ENCODE data around the gene NDUFV3.
A peak's percentile ranks its signal among the peaks of the same experiment; 100 is the strongest.
"Not testable (repeated sequence)": the region's sequence is repeated elsewhere in the genome, so short reads cannot be mapped to it uniquely, and the experiment has no call there.

Gene NDUFV3

DNA sequence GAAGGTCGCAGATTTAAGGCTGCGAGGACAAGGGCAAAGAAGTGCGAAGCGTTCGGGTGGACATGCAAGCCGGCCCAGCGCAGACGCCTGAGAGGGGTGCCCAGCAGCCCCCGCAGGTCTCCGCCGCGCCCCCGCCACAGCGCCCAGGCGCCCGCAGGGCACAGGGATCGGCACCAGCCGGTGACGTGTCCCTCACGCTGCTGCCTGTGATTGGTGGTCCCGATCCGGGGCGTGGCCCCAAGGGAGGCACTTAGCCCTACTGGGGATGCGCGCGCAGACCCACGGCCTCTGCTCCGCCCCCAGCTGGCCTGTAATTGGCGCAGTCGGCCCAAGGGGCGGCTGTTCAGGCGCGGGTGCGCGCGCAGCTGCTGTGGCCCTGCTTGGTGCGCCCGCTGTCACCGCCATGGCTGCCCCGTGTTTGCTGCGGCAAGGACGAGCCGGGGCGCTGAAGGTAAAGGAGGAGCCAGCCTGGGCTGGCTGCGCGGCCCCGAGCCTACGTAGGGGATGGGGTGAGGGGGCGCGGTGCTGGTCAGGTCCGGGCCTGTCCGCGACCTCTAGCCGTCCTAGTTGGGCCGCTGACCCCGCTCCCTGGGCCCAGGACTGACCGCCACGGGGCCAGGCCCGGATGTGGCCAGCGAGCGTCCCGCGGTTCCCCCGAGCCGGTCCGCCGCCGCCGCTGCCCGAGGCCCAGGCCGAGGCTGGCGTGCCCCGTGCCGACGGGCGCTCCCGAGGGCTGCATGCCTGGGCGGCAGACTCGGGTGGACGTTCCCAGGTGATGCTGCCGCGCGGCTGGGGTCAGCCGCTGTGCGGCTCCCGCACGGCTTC is at the start of gene NDUFV3:
NDUFV3 (plus strand) TSS at position 379 of the 825 bp plus-strand sequence; CDS start at position 404, 25 bp downstream.
- no peaks in the 10 kb centered on the region for H3K36me3 ChIP-seq (ENCODE audit: control insufficient read depth, insufficient read depth, low read length)
- no peaks in the 10 kb centered on the region for H3K27me3 ChIP-seq (ENCODE audit: control insufficient read depth, insufficient read depth, low read length)
- peak within 1 kb of the TSS; percentile 91 for H3K4me3 ChIP-seq (ENCODE audit: low read length)
- peak within 1 kb of the TSS; percentile 97 for H3K27ac ChIP-seq (ENCODE audit: low read depth, low read length)
- H3K9ac ChIP-seq (ENCODE audit: low read length): peak within 1 kb of the TSS; percentile 96
- H3K4me1 ChIP-seq (ENCODE audit: control insufficient read depth, insufficient read depth, low read length): no peaks in the 10 kb centered on the region

DNA sequence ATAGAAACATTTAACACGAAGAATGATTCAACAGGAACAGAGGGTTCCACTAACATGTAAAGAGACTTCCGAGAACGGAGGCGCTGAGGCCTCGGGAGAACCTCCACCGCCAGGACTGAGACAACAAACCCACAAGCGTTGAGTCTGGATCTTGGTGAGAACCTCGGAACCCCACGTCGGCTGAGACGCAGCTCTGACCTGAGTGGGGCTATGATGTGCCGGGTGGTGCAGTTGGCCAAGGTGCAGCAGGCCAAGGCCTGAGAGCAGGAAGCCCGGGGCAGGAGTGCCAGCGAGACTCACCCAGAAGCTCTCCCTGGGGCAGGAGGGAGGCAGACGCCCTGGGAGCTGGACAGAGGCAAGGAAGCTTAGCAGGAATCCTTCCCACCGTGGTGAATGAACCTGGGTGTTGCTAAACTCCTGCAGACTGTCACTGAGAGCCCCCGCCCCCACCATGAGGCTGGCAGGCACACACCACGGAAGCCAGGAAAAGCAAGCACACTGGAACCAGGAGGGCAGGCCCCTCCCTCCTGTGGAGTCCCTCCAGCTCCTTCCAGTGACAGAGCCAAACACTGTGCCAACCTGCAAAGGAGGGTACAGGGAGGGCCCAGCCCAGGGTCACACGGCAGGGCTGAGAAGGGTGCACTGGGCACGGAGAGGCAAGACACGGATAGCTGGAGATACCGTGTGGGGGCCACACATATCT is 48.5 kb upstream of the NDUFV3 start:
- no peaks in the 10 kb centered on the region for H3K27me3 ChIP-seq (ENCODE audit: control insufficient read depth, insufficient read depth, low read length)
- H3K4me3 ChIP-seq (ENCODE audit: low read length): no peak overlapping the region
- peaks cover 20% of the 10 kb centered on the region for H3K36me3 ChIP-seq (ENCODE audit: control insufficient read depth, insufficient read depth, low read length)
- no peak overlapping the region for H3K9ac ChIP-seq (ENCODE audit: low read length)
- H3K4me1 ChIP-seq (ENCODE audit: control insufficient read depth, insufficient read depth, low read length): peaks cover 2% of the 10 kb centered on the region
- peak overlapping the region; percentile 41 for H3K27ac ChIP-seq (ENCODE audit: low read depth, low read length)

DNA sequence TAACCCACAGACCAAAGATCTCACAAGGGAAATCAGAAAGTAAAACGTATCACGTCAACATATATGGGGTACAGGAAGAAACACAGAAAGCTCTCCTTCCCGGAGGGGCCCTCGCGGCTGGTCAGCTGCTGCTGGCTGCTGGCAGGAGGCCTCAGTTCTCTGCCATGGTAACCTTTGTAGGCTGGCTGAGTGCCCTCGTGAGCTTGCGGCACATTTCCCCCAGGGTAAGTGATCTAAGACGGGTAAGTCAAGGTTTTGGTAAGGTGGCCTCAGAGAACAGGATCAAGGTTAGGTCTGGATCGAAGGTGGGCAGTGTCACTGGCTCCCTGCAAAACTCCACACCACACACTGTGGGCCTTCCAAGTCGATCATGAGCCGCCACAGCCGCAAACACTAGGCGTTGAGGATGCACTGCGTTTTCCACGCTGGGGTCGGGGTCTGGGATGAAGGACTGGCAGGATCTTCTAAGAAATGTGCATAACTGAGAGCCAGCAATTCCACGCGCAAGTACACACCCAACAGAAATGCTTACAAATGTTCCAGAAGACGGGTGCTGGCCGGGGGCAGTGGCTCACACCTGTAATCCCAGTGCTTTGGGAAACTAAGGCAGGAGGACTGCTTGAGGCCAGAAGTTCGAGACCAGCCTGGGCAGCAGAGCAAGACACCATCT is 47.7 kb upstream of the NDUFV3 start:
- Histone ChIP-seq H3K9ac (ENCODE audit: low read length) (no peak overlapping the region), H3K4me1 (ENCODE audit: control insufficient read depth, insufficient read depth, low read length) (peaks cover 2% of the 10 kb centered on the region), H3K27me3 (ENCODE audit: control insufficient read depth, insufficient read depth, low read length) (no peaks in the 10 kb centered on the region), H3K36me3 (ENCODE audit: control insufficient read depth, insufficient read depth, low read length) (peaks cover 22% of the 10 kb centered on the region), H3K4me3 (ENCODE audit: low read length) (no peak overlapping the region), H3K27ac (ENCODE audit: low read depth, low read length) (peak overlapping the region; percentile 41)

- Histone ChIP-seq H3K4me3 (ENCODE audit: low read length) (no peak overlapping the region), H3K9ac (ENCODE audit: low read length) (no peak overlapping the region), H3K27ac (ENCODE audit: low read depth, low read length) (no peak overlapping the region), H3K36me3 (ENCODE audit: control insufficient read depth, insufficient read depth, low read length) (peaks cover 21% of the 10 kb centered on the region), H3K27me3 (ENCODE audit: control insufficient read depth, insufficient read depth, low read length) (no peaks in the 10 kb centered on the region), H3K4me1 (ENCODE audit: control insufficient read depth, insufficient read depth, low read length) (peaks cover 2% of the 10 kb centered on the region)
These were observed 46.9 kb upstream of the NDUFV3 start for GRCh38 chr21:42846221-42846620.

DNA sequence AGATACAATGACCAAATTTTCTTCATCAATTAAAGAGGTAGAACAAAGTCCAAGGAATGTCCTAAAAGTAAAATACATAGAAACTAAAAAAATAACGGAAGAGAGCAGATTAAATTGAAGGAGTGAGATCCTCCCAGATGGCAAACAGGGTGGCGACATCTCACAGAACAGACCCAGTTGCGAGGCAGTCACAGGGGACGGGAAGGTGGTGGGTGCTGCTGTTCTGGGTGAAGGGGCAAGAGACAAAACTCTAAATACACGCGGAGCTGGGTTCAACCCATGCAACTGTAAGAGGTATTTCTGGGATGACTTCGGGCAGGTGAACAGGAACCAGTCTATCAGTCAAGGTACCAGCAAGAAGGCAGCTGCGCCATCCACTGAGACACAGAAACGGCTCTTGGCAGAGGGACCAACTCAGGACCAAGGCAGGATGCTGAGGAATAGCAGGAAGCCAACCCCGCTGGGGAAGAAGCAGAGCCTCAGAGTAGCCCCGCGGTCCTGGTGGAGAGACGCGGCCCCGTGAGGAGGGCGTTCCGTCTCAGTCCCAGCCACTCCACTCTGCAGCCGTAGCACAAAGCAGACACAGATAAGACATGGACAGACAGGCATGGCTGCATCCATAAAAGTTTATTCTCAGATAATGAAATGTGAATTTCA is 45.9 kb upstream of the NDUFV3 start:
- H3K4me1 ChIP-seq (ENCODE audit: control insufficient read depth, insufficient read depth, low read length): peaks cover 2% of the 10 kb centered on the region
- H3K27ac ChIP-seq (ENCODE audit: low read depth, low read length): no peak overlapping the region
- H3K4me3 ChIP-seq (ENCODE audit: low read length): no peak overlapping the region
- H3K36me3 ChIP-seq (ENCODE audit: control insufficient read depth, insufficient read depth, low read length): peaks cover 24% of the 10 kb centered on the region
- no peaks in the 10 kb centered on the region for H3K27me3 ChIP-seq (ENCODE audit: control insufficient read depth, insufficient read depth, low read length)
- no peak overlapping the region for H3K9ac ChIP-seq (ENCODE audit: low read length)

DNA sequence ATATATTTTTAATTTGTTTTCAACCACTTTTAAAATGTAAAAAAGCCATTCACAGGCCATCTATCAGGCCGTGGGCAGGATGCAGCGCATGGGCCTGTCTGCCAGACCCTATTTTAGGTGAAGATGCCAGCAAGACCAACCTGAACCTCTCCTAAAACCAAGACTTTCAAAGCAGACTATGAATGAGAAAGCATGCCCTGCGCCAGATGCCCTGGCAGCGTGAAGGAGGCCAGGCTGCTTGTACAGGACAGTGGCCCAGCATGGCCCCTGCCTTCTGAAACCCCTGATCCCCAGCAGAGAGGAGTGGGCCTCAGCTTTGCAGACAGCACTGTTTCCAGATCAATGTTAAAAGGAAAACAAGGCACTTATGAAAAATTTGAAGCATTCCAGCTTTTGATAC is 45.4 kb upstream of the NDUFV3 start:
- Histone ChIP-seq H3K36me3 (ENCODE audit: control insufficient read depth, insufficient read depth, low read length) (peaks cover 26% of the 10 kb centered on the region), H3K4me3 (ENCODE audit: low read length) (no peak overlapping the region), H3K27me3 (ENCODE audit: control insufficient read depth, insufficient read depth, low read length) (no peaks in the 10 kb centered on the region)

GRCh38 chr21:42848144-42848931 is 44.8 kb upstream of the NDUFV3 start:
- not testable (repeated sequence) for H3K4me3 ChIP-seq (ENCODE audit: low read length); H3K4me1 ChIP-seq (ENCODE audit: control insufficient read depth, insufficient read depth, low read length); H3K27me3 ChIP-seq (ENCODE audit: control insufficient read depth, insufficient read depth, low read length); H3K27ac ChIP-seq (ENCODE audit: low read depth, low read length); H3K9ac ChIP-seq (ENCODE audit: low read length)
- peaks cover 26% of the 10 kb centered on the region for H3K36me3 ChIP-seq (ENCODE audit: control insufficient read depth, insufficient read depth, low read length)

More for the DNA sequence above, 45.4 kb upstream of the NDUFV3 start:
- Histone ChIP-seq H3K9ac (ENCODE audit: low read length) (no peak overlapping the region), H3K27ac (ENCODE audit: low read depth, low read length) (no peak overlapping the region), H3K4me1 (ENCODE audit: control insufficient read depth, insufficient read depth, low read length) (peaks cover 2% of the 10 kb centered on the region)

- Histone ChIP-seq H3K27ac (ENCODE audit: low read depth, low read length) (no peak overlapping the region), H3K4me3 (ENCODE audit: low read length) (no peak overlapping the region), H3K9ac (ENCODE audit: low read length) (no peak overlapping the region), H3K36me3 (ENCODE audit: control insufficient read depth, insufficient read depth, low read length) (peaks cover 32% of the 10 kb centered on the region), H3K27me3 (ENCODE audit: control insufficient read depth, insufficient read depth, low read length) (no peaks in the 10 kb centered on the region), H3K4me1 (ENCODE audit: control insufficient read depth, insufficient read depth, low read length) (peaks cover 2% of the 10 kb centered on the region)
These were observed 44.0 kb upstream of the NDUFV3 start for GRCh38 chr21:42848932-42849758.

DNA sequence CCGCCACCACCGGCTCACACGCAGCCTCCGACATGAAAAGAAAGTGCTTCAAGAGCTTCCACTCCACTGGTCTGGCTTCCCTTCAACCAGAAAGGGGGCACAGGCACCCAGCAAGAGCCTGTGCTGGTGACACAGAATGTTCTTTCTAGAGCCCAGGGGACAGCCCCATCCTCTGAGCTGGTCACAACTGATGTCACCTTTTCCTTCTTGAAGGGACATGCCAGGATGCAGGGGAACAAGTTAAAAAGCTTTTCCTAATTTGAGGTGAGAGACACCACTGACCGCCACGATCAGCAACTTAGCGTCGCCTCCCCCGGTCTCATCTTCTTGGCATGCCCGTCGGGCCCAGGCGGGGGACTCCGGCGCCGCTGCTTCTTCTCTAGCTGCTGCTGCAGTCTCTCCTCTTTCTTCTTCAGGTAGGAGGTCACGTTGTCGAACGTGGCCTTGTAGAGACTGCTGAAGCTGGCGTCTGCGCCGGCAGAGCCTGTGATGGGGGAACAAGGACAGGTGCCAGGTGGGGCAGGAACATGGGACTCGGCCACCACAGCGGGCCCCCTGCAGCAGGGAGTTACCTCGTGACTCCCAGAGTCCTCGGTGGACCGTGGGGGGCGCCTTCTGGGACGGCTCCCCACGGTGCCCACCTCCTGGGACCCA is 43.2 kb upstream of the NDUFV3 start:
- H3K27ac ChIP-seq (ENCODE audit: low read depth, low read length): no peak overlapping the region
- peaks cover 38% of the 10 kb centered on the region for H3K36me3 ChIP-seq (ENCODE audit: control insufficient read depth, insufficient read depth, low read length)
- no peak overlapping the region for H3K4me3 ChIP-seq (ENCODE audit: low read length)
- H3K9ac ChIP-seq (ENCODE audit: low read length): no peak overlapping the region
- H3K27me3 ChIP-seq (ENCODE audit: control insufficient read depth, insufficient read depth, low read length): no peaks in the 10 kb centered on the region
- no peaks in the 10 kb centered on the region for H3K4me1 ChIP-seq (ENCODE audit: control insufficient read depth, insufficient read depth, low read length)

GRCh38 chr21:42850463-42850862 is 42.6 kb upstream of the NDUFV3 start:
- Histone ChIP-seq H3K27me3 (ENCODE audit: control insufficient read depth, insufficient read depth, low read length) (no peaks in the 10 kb centered on the region), H3K27ac (ENCODE audit: low read depth, low read length) (no peak overlapping the region), H3K36me3 (ENCODE audit: control insufficient read depth, insufficient read depth, low read length) (peaks cover 43% of the 10 kb centered on the region), H3K4me3 (ENCODE audit: low read length) (no peak overlapping the region), H3K9ac (ENCODE audit: low read length) (no peak overlapping the region), H3K4me1 (ENCODE audit: control insufficient read depth, insufficient read depth, low read length) (no peaks in the 10 kb centered on the region)
